ENCODE results near the gene ZEB1.
A peak's percentile ranks its signal among the peaks of the same experiment; 100 is the strongest.

The ZEB1 gene

GRCh38 chr10:31421322-31421721 is 102.3 kb downstream of the ZEB1 start:
- Histone ChIP-seq H3K27ac (ENCODE audit: extremely low read depth, low read depth, low read length) (no peak overlapping the region), H3K36me3 (ENCODE audit: control insufficient read depth in 2 of 2, insufficient read depth in 1 of 2, low read length in 2 of 2) (no peaks in the 10 kb centered on the region), H3K9me3 (ENCODE audit: control insufficient read depth, insufficient read depth, low read depth, low read length) (no peaks in the 10 kb centered on the region), H3K4me1 (ENCODE audit: control insufficient read depth, insufficient read depth, low read length) (peaks cover 11% of the 10 kb centered on the region), H3K4me3 (ENCODE audit: low read depth, low read length) (no peak overlapping the region)
- ChIA-PET CTCF (interaction anchor here (0.7 kb wide), 2 partner anchors 108 to 138 kb away, joined by 3 to 4 read pairs; no protein-coding TSS in a partner anchor), POLR2A (no interaction called here)
- no peak for TF ChIP-seq ZNF266 (tag by site-specific recombination; IDR thresholded peaks at IDR 0.05; ENCODE audit: low read depth)
- TF ChIP-seq GLIS2 (tag by site-specific recombination; IDR thresholded peaks at IDR 0.05): no peak

GRCh38 chr10:31422634-31423033 is 103.6 kb downstream of the ZEB1 start:
- Histone ChIP-seq H3K4me1 (ENCODE audit: control insufficient read depth, insufficient read depth, low read length) (peaks cover 15% of the 10 kb centered on the region), H3K4me3 (ENCODE audit: low read depth, low read length) (no peak overlapping the region), H3K9me3 (ENCODE audit: control insufficient read depth, insufficient read depth, low read depth, low read length) (no peaks in the 10 kb centered on the region), H3K36me3 (ENCODE audit: control insufficient read depth in 2 of 2, insufficient read depth in 1 of 2, low read length in 2 of 2) (no peaks in the 10 kb centered on the region), H3K27ac (ENCODE audit: extremely low read depth, low read depth, low read length) (no peak overlapping the region)
- POLR2A ChIA-PET: no interaction called here
- CTCF ChIA-PET: no interaction called here
- TF ChIP-seq ZSCAN16 (tag by site-specific recombination; IDR thresholded peaks at IDR 0.05) (no peak), ZNF701 (tag by site-specific recombination; IDR thresholded peaks at IDR 0.05) (peak; percentile 92)

GRCh38 chr10:31424473-31424872 is 105.5 kb downstream of the ZEB1 start:
- ChIA-PET POLR2A (no interaction called here), CTCF (interaction anchor here (0.5 kb wide), 1 partner anchor 169 kb away, joined by 3 read pairs; no protein-coding TSS in a partner anchor)
- TF ChIP-seq HIC1 (tag by site-specific recombination; IDR thresholded peaks at IDR 0.05) (no peak), ZNF654 (tag by site-specific recombination; IDR thresholded peaks at IDR 0.05; ENCODE audit: low read depth) (no peak), MYNN (tag by site-specific recombination; IDR thresholded peaks at IDR 0.05; ENCODE audit: borderline replicate concordance) (no peak), ZNF580 (tag by site-specific recombination; IDR thresholded peaks at IDR 0.05) (no peak), ELK4 (IDR thresholded peaks at IDR 0.05; ENCODE audit: borderline replicate concordance, low read depth, low read length) (no peak), PRDM10 (tag by site-specific recombination; IDR thresholded peaks at IDR 0.05) (no peak), ZNF692 (tag by site-specific recombination; IDR thresholded peaks at IDR 0.05) (no peak), ZNF341 (tag by site-specific recombination; IDR thresholded peaks at IDR 0.05; ENCODE audit: low read depth) (no peak), ZNF639 (tag by site-specific recombination; IDR thresholded peaks at IDR 0.05) (no peak), BCL11A (tag by site-specific recombination; IDR thresholded peaks at IDR 0.05; ENCODE audit: low read depth) (no peak), KLF8 (tag by site-specific recombination; IDR thresholded peaks at IDR 0.05) (no peak), ZNF266 (tag by site-specific recombination; IDR thresholded peaks at IDR 0.05; ENCODE audit: low read depth) (no peak), GLIS1 (tag by site-specific recombination; IDR thresholded peaks at IDR 0.05) (no peak), ZNF501 (tag by site-specific recombination; IDR thresholded peaks at IDR 0.05) (no peak), WT1 (tag by site-specific recombination; IDR thresholded peaks at IDR 0.05) (no peak)
- no peak overlapping the region for H3K4me3 ChIP-seq (ENCODE audit: low read depth, low read length)
- no peaks in the 10 kb centered on the region for H3K36me3 ChIP-seq (ENCODE audit: control insufficient read depth in 2 of 2, insufficient read depth in 1 of 2, low read length in 2 of 2)
- peaks cover 15% of the 10 kb centered on the region for H3K4me1 ChIP-seq (ENCODE audit: control insufficient read depth, insufficient read depth, low read length)
- no peaks in the 10 kb centered on the region for H3K9me3 ChIP-seq (ENCODE audit: control insufficient read depth, insufficient read depth, low read depth, low read length)
- H3K27ac ChIP-seq (ENCODE audit: extremely low read depth, low read depth, low read length): no peak overlapping the region

Measured in HEK293 (cell line).